A673 (cell line): ENCODE measurements around the gene NCAPD3. TPM values are rescaled to one million over a fixed set of nuclear protein-coding genes. Genes with fewer than 3 reads are reported as not detected.
"Not testable (repeated sequence)": the region's sequence is repeated elsewhere in the genome, so short reads cannot be mapped to it uniquely, and the experiment has no call there.

Experiments
- BruUV-seq: library from RNA; stranded (reverse); fragments of 400-500 nt; replicated peaks from 2 replicates; lab custom pipeline; 2021; lab: Mats Ljungman, UMichigan
- CTCF ChIA-PET: fragments of 300-600 bp; sonication (Branson Sonifier 250); formaldehyde crosslinking; loops from one replicate; lab custom pipeline; 2022; ENCODE audit warnings: antibody characterized with exemption; lab: Charles Lee
- POLR2A ChIA-PET: fragments of 300-600 bp; sonication (Branson Sonifier 250); formaldehyde crosslinking; loops from one replicate; lab custom pipeline; 2022; ENCODE audit warnings: antibody characterized with exemption; ENCODE audit not compliant: low non-redundant PET; lab: Charles Lee
- DNase-seq: peaks from one replicate; pipeline ENCODE4 v3.0.0-alpha.2; 2015; ENCODE audit warnings: low spot score
- H3K27ac ChIP-seq: fragments of 200-600 bp; sonication (generic); 2 replicates; pipeline ENCODE4 v1.5.1; 2016; ENCODE audit warnings: mixed run types, low read depth, mild to moderate bottlenecking, mixed read lengths, antibody characterized with exemption, low read length; ENCODE audit not compliant: poor library complexity, severe bottlenecking
- H3K27me3 ChIP-seq: fragments of 200-600 bp; sonication (generic); replicated peaks from 2 replicates; pipeline ENCODE4 v1.6.1; 2017; ENCODE audit warnings: mixed run types, low read depth, mild to moderate bottlenecking, mixed read lengths, antibody characterized with exemption, low read length; ENCODE audit not compliant: insufficient read depth, poor library complexity
- H3K36me3 ChIP-seq: fragments of 200-600 bp; sonication (generic); 2 replicates; pipeline ENCODE4 v1.6.1; 2016; ENCODE audit warnings: mixed run types, mild to moderate bottlenecking, mixed read lengths, antibody characterized with exemption, low read length; ENCODE audit not compliant: insufficient read depth, poor library complexity, severe bottlenecking
- H3K4me1 ChIP-seq: fragments of 200-600 bp; sonication (generic); 2 replicates; pipeline ENCODE4 v1.6.1; 2017; ENCODE audit warnings: mixed run types, mild to moderate bottlenecking, mixed read lengths, antibody characterized with exemption, low read length; ENCODE audit not compliant: insufficient read depth, poor library complexity, severe bottlenecking
- H3K4me3 ChIP-seq: fragments of 200-600 bp; sonication (generic); 2 replicates; pipeline ENCODE4 v1.5.1; 2016; ENCODE audit warnings: low read depth, mixed run types, mild to moderate bottlenecking, mixed read lengths, low read length; ENCODE audit not compliant: poor library complexity, severe bottlenecking
- H3K9me3 ChIP-seq: fragments of 200-600 bp; sonication (generic); 2 replicates; pipeline ENCODE4 v1.6.1; 2016; ENCODE audit warnings: mixed run types, low read depth, mild to moderate bottlenecking, mixed read lengths, antibody characterized with exemption, low read length; ENCODE audit not compliant: poor library complexity, severe bottlenecking
- EZH2 ChIP-seq: fragments of 200-600 bp; sonication (generic); IDR thresholded peaks from 2 replicates; pipeline ENCODE4 v1.6.1; 2017; ENCODE audit warnings: borderline replicate concordance, low read depth, mild to moderate bottlenecking, mixed read lengths, antibody characterized with exemption, low read length; ENCODE audit not compliant: poor library complexity, severe bottlenecking
- intact Hi-C: fragments of 100-400 bp; cut with micrococcal nuclease; formaldehyde crosslinking; loops from one replicate; pipeline ENCODE4 v1.10.0; 2022; ENCODE audit not compliant: unreplicated experiment
- total RNA-seq: library from RNA; stranded (reverse); gene quantifications from 2 replicates; pipeline ENCODE4 v1.2.3, GENCODE V29; 2021
- TF ChIP-seq, protein P1 (sequence below): fragments of 300-800, 200-600 bp; sonication (generic); conservative IDR thresholded peaks from 2 replicates; pipeline ENCODE4 v1.5.1; 2017; ENCODE audit warnings: low read depth, mild to moderate bottlenecking, antibody characterized with exemption, low read length, moderate library complexity, mixed read lengths

The NCAPD3 gene
- total RNA-seq, 1 experiment from 2014 or later = 127 TPM

DNA sequence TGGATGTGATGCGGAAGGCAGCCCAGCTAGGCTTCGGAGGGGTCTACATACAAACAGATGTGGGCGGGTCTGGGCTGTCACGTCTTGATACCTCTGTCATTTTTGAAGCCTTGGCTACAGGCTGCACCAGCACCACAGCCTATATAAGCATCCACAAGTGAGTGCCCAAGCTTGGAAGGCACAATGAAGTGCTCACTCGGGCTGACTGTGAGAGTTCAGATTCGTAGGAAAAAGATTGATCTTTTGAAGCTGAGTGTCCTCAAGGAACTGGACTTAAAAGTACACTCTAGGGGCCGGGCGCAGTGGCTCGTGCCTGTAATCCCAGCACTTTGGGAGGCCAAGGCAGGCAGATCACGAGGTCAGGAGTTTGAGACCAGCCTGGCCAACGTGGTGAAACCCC, 33.3 kb upstream of the NCAPD3 start:
- no peak for TF ChIP-seq EZH2
- TF ChIP-seq, protein P1, sequence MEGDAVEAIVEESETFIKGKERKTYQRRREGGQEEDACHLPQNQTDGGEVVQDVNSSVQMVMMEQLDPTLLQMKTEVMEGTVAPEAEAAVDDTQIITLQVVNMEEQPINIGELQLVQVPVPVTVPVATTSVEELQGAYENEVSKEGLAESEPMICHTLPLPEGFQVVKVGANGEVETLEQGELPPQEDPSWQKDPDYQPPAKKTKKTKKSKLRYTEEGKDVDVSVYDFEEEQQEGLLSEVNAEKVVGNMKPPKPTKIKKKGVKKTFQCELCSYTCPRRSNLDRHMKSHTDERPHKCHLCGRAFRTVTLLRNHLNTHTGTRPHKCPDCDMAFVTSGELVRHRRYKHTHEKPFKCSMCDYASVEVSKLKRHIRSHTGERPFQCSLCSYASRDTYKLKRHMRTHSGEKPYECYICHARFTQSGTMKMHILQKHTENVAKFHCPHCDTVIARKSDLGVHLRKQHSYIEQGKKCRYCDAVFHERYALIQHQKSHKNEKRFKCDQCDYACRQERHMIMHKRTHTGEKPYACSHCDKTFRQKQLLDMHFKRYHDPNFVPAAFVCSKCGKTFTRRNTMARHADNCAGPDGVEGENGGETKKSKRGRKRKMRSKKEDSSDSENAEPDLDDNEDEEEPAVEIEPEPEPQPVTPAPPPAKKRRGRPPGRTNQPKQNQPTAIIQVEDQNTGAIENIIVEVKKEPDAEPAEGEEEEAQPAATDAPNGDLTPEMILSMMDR = no peak
- peaks cover 29% of the 10 kb centered on the region for H3K36me3 ChIP-seq
- DNase-seq = no peak
- no peaks in the 10 kb centered on the region for H3K27me3 ChIP-seq
- intact Hi-C loops = no loop called here
- H3K4me3 ChIP-seq = no peak overlapping the region
- H3K9me3 ChIP-seq = no peaks in the 10 kb centered on the region
- CTCF ChIA-PET = no interaction called here
- BruUV-seq = no TSS peak
- POLR2A ChIA-PET = no interaction called here
- no peak overlapping the region for H3K27ac ChIP-seq
- peaks cover 8% of the 10 kb centered on the region for H3K4me1 ChIP-seq

DNA sequence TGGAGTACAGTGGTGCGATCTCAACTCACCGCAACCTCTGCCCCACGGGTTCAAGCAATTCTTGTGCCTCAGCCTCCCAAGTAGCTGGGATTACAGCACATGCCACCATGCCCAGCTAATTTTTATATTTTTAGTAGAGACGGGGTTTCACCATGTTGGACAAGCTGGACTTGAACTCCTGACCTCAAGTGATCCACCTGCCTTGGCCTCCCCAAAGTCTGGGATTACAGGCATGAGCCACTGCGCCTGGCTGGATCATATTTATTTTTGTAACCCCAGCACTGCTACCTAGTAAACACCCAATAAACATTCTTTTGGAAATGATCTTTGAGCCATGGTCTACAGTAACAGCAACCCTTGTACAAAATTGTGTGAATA, 31.4 kb upstream of the NCAPD3 start:
- H3K4me1 ChIP-seq = peaks cover 10% of the 10 kb centered on the region
- H3K36me3 ChIP-seq = peaks cover 29% of the 10 kb centered on the region
- intact Hi-C loops, H3K9me3 ChIP-seq, H3K4me3 ChIP-seq, BruUV-seq, H3K27ac ChIP-seq, DNase-seq, H3K27me3 ChIP-seq, CTCF ChIA-PET, POLR2A ChIA-PET: not testable (repeated sequence)

DNA sequence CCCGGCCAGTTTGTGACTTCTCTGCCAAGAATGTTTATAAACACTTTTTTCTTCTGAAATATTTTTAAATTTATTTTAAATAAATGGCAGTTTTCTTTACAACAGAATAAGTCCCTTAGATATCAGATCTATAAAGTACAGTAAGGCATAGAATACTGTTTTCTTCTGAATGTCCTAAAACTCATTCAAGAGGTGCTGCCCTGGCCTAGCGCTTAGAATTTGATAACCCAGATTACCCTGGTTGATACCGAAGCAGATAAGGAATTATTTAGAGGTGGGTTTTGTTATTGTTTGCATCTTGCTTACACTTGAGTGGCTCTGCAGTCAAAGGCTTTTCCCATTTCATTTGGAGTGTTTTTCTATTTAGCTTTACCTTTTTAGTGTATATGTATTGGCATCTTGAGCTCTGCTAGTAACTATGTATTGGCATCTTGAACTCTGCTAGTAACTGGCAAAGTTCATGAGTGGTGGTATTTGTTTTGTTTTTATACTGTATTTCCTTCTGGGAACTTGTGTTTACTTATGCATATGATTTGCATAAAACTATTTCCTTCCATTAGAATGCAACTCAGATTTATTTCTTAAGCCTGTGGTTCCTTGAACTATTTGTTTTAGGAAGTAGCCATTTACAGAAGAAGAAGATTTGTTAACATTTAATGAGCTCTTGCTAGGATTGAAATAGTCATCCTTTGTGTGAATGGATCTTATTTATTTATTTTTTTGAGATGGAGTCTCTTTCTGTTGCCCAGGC, 30.8 kb upstream of the NCAPD3 start:
- no peak for DNase-seq
- ChIA-PET CTCF (no interaction called here), POLR2A (no interaction called here)
- intact Hi-C loops = no loop called here
- H3K9me3 ChIP-seq = no peaks in the 10 kb centered on the region
- no TSS peak for BruUV-seq
- no peak for TF ChIP-seq EZH2
- TF ChIP-seq, protein P1 = no peak
- H3K4me3 ChIP-seq = peak overlapping the region; percentile 55
- no peak overlapping the region for H3K27ac ChIP-seq
- H3K27me3 ChIP-seq = no peaks in the 10 kb centered on the region
- peaks cover 27% of the 10 kb centered on the region for H3K36me3 ChIP-seq
- H3K4me1 ChIP-seq = peaks cover 10% of the 10 kb centered on the region
